DMS 273 (cell line): ENCODE measurements around the gene OR6C1.
"Not testable (repeated sequence)": the region's sequence is repeated elsewhere in the genome, so short reads cannot be mapped to it uniquely, and the experiment has no call there.

Source experiments
- DNase-seq: peaks from one replicate; lab custom pipeline; 2025; ENCODE audit not compliant: unreplicated experiment; lab: John Stamatoyannopoulos, UW

OR6C1 gene

GRCh38 chr12:55314043-55314442 is at the start of gene OR6C1:
TSS of gene OR6C1 (plus strand) at chr12:55314343. CDS start at chr12:55320600, 6,257 bp downstream.
- no peak for DNase-seq

GRCh38 chr12:55280991-55281390 is 33.2 kb upstream of the OR6C1 start:
- no peak for DNase-seq

- DNase-seq = no peak
Measured at GRCh38 chr12:55289999-55290398, 24.1 kb upstream of the OR6C1 start.

GRCh38 chr12:55296469-55296868 is 17.7 kb upstream of the OR6C1 start, which contains the start of gene OR6C6:
TSS of gene OR6C6 (minus strand) at chr12:55296569. CDS start at chr12:55295232, 1,337 bp downstream.
- DNase-seq = no peak

- no peak for DNase-seq
Measured at GRCh38 chr12:55320201-55320600, 6.1 kb downstream of the OR6C1 start.

GRCh38 chr12:55325801-55326200 is 11.7 kb downstream of the OR6C1 start:
- not testable (repeated sequence) for DNase-seq

- DNase-seq = no peak
Measured at GRCh38 chr12:55330446-55330845, 16.3 kb downstream of the OR6C1 start, which contains the start of gene OR6C3. TSS of gene OR6C3 (plus strand) at chr12:55330746. CDS start at chr12:55331701, 955 bp downstream.

- no peak for DNase-seq
Measured at GRCh38 chr12:55336002-55336401, 21.9 kb downstream of the OR6C1 start.

- DNase-seq = not testable (repeated sequence)
Measured at GRCh38 chr12:55355338-55355737, 41.2 kb downstream of the OR6C1 start.

- DNase-seq = no peak
Measured at GRCh38 chr12:55362675-55363074, 48.5 kb downstream of the OR6C1 start, which contains the start of gene OR6C75. TSS of gene OR6C75 (plus strand) at chr12:55362975. CDS start at chr12:55365111, 2,136 bp downstream.

GRCh38 chr12:55365086-55365485 is 50.9 kb downstream of the OR6C1 start:
- no peak for DNase-seq
